COLO668 (cell line): Measurements from ENCODE around the gene MED26.

ENCODE experiments used
- DNase-seq: peaks from one replicate; lab custom pipeline; 2025; ENCODE audit not compliant: unreplicated experiment; lab: John Stamatoyannopoulos, UW

Gene MED26

DNA sequence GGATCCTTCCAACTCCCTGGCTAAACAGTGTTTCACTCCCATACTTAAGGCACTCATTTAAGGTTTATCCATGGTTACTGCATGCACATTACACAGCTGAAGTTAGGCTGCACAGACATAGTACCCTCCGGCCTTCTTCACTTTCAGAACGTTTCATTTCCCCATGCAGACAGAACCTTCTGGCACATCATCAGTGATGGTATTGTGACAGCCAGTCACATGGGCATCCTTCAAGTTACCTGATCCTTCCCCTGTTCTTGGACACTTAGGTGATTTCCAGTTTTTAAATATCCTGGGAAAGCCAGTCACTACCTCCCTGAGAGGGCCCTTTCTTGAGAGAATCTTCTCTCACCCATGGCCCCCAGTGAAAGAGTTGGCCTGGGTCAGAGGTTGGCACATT, 22.8 kb upstream of the MED26 start:
- no peak for DNase-seq

- peak; percentile 20 for DNase-seq
Observed at GRCh38 chr19:16649734-16650133, 21.7 kb upstream of the MED26 start.

- DNase-seq, result no peak
Observed at GRCh38 chr19:16645140-16645539, 17.1 kb upstream of the MED26 start.

DNA sequence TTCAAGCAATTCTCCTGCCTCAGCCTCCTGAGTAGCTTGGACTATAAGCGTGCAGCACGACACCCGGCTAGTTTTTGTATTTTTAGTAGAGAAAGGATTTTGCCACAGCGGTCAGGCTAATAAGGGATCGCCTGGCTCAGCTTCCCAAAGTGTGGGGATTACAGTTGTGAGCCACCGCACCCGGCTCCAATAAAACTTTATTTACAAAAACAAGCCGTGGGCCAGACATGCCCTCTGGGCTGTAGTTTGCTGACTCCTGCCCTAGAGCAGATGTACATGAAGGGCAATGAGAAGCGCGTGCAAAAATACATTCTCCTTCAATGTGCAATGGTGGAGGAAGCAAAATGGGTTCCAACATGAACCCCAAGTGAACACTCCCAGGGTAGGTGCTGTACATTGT, 13.7 kb upstream of the MED26 start:
- DNase-seq, result no peak

DNA sequence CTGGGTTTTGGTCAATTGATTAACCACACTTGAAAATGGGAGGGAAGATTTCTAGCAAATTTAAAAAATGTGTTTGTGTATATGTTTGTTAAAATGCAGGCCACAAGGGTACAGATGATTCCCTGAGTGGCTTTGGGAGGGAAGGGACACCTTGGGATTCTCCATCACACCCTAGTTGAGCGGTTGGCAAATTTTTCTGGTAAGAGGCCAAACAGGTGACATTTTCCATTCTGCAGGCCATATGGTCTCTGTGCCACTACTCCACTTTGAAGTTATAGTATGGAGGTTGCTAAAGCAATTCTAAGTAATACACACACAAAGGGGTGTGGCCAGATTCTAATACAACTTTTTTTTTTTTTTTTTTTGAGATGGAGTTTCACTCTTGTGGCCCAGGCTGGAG, 12.9 kb upstream of the MED26 start:
- DNase-seq, result no peak

DNA sequence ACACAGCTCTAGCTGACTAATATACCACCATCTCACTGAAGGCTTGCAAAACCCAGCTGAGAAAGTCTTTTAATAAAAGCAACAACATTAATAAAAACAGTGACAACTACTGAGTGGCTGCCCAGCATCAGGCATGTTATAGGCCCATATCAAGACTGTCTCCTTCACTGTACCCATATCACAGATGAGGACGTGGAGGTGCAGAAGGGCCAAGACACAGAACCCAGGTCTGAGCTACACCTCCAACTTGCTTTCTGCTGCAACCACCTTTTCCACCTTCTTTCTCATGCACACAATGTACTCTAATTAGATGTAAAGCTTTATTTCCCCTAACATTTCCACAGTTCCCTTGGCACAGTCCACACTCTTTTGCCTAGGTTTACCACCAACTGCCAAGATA, 10.7 kb upstream of the MED26 start:
- DNase-seq, result no peak

GRCh38 chr19:16637535-16637934, 9.5 kb upstream of the MED26 start:
- no peak for DNase-seq

GRCh38 chr19:16631465-16631864, 3.5 kb upstream of the MED26 start:
- no peak for DNase-seq

- peak; percentile 35 for DNase-seq
Observed at GRCh38 chr19:16628984-16629691, 1.1 kb upstream of the MED26 start.

DNA sequence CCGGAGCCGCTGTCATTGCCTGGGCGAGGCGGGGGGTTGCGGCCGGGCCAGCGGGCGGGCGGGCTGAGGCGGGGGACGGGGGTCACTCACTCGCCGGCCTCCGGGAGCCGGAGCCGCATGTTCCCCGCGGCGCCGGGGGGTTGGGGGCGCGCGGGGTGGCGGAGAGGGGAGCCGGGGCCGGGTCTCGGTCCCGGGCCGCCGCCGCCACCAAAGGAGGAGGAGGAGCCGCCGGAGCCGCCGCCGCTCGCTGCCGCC, 149 bp downstream of the MED26 start:
- no peak for DNase-seq

DNA sequence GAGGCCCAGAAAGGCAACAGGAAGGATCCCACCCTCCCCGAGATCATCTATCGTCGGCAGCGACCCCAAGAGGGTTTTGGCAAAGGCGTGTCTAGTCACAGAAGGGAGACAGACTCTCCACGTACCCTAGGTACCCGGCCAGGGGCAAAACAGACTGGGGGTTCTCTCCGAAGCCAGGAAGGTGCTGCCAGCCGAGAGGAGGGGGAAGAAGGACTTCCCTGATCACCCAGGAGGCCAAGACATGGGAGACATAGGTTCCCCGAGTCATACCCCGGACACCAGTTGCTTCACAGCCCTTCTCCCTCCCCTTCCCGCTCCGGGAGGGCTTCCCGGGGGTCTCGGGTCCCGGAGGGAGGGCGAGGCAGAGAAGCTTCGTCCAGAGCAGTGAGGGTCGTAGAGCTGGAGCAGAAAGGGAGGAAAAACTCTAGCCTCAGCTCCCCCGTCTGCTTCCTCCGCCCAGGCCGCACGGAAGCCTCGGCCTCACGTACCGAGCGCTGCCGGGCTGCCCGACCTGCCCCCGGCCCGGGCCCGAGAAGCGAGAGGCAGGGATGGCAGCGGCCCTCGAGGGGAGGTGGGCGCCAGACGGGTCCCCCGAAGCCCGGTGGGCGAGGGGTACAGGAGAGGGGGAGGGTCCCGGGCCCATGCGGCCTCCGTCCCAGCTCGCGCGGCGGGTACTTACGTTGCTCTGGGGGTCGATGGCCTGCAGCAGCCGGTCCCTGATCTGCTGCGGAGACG, 644 bp downstream of the MED26 start:
- no peak for DNase-seq

- DNase-seq, result no peak
Observed at GRCh38 chr19:16626796-16627192, 1.2 kb downstream of the MED26 start.

- DNase-seq, result peak; percentile 51
Observed at GRCh38 chr19:16625163-16625958, 2.6 kb downstream of the MED26 start.

DNA sequence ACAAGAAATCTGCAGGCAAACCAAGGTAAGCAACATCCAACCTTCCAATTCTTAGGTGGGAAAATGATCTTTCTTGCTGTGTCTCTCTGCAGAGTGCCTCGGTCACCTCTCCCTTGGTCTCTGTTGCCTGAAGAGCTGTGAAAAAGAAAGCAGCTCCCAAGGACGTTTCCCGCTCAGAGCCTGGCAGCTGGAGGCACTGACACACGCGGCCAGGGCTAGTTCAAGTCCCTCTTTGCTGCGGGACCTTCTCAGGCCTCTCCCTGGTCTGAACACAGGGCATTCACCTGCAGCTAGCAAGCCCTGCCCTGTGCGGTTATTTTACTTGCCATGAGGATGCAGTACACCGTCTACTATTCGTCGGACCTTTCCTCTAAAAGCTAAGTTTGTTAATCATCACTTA, 3.8 kb downstream of the MED26 start:
- DNase-seq, result no peak

DNA sequence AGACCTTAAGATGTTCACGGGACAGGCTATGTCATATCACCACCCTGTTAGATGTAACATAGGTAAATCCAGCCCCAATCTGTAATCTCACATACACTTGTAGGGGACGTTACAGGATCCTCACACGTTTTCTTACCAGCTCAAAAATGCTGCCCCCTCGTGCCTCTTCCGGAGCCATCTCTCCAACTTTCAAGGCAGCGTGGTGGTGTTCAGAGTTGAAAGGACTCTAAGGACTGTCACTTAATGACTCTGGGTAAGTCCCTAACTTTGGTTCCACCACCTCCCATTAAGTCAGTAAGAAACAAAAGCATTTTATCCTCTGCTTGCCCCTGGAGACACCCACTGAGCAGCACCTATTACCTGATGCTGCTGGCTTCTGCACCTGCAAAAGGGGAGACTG, 4.4 kb downstream of the MED26 start:
- DNase-seq, result no peak

- DNase-seq, result no peak
Observed at GRCh38 chr19:16623066-16623465, 4.9 kb downstream of the MED26 start.

- no peak for DNase-seq
Observed at GRCh38 chr19:16621165-16621800, 6.7 kb downstream of the MED26 start.

DNA sequence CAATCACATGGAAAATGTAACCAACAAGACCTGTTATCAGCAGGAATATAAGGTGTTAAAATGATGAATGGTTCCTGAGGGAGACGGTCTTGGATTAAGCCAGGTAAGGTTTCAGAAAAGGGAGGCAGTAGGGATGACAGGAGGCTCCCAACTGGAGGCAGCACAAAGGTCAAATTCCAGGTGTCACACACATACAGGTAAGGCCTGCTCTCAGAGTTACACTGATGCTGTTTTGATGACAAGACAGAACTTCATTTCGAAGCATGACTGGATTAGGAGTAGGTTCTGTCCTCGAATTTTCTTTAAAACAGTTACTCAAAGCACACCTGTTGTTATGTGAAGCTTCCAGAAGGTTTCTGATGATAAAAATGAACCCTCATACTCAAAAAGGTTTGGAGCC, 7.4 kb downstream of the MED26 start:
- no peak for DNase-seq

DNA sequence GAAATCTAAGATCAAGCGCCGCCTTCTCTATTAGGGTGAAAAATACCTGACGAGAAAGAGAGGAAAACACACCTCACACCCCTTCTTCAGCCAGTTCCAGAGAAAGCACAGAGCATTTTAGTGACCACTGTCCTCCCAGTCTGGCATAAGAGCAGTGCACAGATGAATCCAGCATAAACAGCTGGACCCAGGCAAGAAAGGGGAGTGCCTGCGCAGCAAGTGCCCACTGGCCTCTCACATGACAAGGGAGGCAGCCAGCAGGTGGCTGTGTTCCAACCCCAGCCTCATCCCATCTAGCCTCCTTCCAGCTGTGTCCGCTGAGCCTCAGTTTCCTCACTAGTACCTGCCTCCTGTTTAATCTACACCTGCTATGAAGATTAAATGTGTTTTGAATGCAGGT, 8.0 kb downstream of the MED26 start:
- DNase-seq, result peak; percentile 24

GRCh38 chr19:16619457-16619856, 8.5 kb downstream of the MED26 start:
- no peak for DNase-seq

DNA sequence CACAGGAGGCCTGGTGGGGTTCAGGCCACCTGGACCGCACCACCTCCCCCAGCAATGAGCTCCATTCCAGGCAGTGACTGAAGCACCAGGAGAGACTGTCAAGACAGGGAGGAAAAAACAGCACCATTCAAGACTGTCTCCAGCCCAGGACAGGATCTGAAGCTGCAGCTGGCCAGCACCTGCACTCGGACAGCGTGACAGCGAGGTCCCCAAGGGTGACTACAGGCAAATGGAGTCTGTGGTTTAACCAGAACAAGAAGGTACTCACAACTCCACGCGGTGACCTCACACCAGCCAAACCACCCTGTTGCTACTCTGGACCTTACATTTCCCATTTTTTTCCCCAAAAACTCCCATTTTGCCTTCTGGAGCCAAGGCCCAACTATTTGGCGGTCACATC, 9.8 kb downstream of the MED26 start:
- DNase-seq, result no peak

DNA sequence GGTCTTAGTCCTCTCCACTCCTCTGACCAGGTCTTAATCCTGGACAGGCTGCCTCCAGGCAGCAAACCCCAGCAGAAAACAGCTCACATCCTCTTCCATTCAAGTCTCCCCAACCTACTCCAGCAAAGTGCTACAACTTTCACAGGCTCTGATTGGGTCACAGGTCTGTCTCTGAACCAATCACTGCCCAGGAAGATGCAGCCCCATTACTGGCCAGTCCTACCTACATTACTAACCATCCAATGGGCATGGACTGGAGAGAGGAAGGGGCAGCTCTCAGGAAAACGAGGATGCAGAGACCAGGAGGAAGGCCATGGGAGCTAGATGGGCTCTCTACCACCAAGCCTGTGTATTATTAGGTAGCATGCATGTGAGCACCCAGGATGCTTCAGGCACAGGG, 12.2 kb downstream of the MED26 start:
- no peak for DNase-seq
